GM10248 (cell line): ENCODE results near the gene GRPEL2.

Experiments
- CTCF ChIA-PET: fragments of 300-600 bp; sonication (Branson Sonifier 250); formaldehyde crosslinking; extraction: SDS; loops from one replicate; lab custom pipeline; 2021; ENCODE audit warnings: antibody characterized with exemption; lab: Yijun Ruan, JAX
- POLR2A ChIA-PET: fragments of 350-650 bp; sonication (Branson Sonifier 250); formaldehyde crosslinking; extraction: SDS; loops from one replicate; lab custom pipeline; 2020; ENCODE audit warnings: antibody characterized with exemption; lab: Yijun Ruan, JAX
- DNase-seq: peaks from one replicate; pipeline ENCODE4 v3.0.0; 2012; ENCODE audit errors: extremely low spot score
- TF ChIP-seq, protein P1 (sequence below): IDR thresholded peaks from 2 replicates; pipeline ENCODE4 v1.5.1; 2012; ENCODE audit warnings: mild to moderate bottlenecking, low read depth; ENCODE audit errors: extremely low read depth, missing control alignments, control extremely low read depth

Gene GRPEL2

DNA sequence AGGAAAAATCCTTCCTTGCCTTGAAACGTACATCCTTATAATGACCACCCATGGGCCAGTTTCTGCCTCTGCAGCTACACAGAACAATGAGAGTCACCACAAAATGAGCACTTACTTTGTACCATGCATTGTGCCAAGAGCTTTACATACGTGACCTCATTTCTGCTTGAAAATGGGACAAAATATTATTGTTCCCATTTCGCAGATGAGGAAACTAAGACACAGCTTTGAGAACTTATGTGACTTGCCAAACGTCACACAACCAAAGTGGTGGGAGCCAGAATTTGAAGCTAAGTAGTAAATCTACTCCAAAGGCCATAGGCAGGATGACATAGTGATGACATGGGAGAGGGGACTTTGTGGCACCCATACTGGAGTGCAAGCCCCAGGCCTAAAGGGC is 34.8 kb upstream of the GRPEL2 start:
- DNase-seq: no peak
- TF ChIP-seq, protein P1, sequence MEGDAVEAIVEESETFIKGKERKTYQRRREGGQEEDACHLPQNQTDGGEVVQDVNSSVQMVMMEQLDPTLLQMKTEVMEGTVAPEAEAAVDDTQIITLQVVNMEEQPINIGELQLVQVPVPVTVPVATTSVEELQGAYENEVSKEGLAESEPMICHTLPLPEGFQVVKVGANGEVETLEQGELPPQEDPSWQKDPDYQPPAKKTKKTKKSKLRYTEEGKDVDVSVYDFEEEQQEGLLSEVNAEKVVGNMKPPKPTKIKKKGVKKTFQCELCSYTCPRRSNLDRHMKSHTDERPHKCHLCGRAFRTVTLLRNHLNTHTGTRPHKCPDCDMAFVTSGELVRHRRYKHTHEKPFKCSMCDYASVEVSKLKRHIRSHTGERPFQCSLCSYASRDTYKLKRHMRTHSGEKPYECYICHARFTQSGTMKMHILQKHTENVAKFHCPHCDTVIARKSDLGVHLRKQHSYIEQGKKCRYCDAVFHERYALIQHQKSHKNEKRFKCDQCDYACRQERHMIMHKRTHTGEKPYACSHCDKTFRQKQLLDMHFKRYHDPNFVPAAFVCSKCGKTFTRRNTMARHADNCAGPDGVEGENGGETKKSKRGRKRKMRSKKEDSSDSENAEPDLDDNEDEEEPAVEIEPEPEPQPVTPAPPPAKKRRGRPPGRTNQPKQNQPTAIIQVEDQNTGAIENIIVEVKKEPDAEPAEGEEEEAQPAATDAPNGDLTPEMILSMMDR: no peak
- POLR2A ChIA-PET: interaction anchor here (0.6 kb wide), 1 partner anchor 255 kb away, joined by 3 read pairs; no protein-coding TSS in a partner anchor
- CTCF ChIA-PET: interaction anchor here (1.0 to 3.3 kb wide), 5 partner anchors 9 to 61 kb away, joined by 3 to 13 read pairs (median 3); no protein-coding TSS in a partner anchor

DNA sequence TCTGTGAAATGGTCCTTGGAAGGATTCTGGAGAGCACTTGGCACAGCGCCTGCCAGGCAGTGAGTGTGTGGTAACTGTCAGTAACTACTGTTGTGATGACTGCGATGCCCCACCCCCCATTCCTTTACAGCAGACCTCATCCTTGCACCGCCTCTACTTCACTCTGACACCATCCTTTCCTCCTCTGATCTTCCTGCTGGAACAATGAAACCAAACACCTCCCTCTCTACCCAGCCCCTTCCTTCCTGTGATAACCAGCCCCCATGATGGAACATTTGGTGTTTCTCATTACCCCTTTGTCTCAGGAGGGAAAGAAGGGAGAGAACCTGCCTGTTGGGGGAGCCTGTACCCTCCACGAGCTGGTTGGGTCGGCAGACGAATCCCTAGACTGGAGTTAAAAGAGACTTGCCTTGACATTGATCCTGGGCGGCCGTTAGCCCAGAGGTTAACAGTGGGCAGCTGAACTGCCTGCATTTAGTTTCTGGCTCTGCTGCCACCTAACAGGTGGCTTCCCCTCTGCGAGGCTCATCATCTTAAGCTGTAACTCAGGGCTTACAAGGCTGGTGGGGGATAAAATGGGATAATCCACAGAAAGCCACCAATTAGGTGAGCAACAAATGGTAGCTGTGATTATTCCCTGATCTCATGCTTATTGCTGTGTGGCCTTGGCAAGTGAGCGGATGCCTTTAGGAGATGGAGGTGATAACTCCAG is 34.2 kb upstream of the GRPEL2 start:
- TF ChIP-seq, protein P1: no peak
- ChIA-PET CTCF (interaction anchor here (1.1 to 3.3 kb wide), 5 partner anchors 9 to 60 kb away, joined by 3 to 13 read pairs (median 4); no protein-coding TSS in a partner anchor), POLR2A (no interaction called here)
- no peak for DNase-seq

DNA sequence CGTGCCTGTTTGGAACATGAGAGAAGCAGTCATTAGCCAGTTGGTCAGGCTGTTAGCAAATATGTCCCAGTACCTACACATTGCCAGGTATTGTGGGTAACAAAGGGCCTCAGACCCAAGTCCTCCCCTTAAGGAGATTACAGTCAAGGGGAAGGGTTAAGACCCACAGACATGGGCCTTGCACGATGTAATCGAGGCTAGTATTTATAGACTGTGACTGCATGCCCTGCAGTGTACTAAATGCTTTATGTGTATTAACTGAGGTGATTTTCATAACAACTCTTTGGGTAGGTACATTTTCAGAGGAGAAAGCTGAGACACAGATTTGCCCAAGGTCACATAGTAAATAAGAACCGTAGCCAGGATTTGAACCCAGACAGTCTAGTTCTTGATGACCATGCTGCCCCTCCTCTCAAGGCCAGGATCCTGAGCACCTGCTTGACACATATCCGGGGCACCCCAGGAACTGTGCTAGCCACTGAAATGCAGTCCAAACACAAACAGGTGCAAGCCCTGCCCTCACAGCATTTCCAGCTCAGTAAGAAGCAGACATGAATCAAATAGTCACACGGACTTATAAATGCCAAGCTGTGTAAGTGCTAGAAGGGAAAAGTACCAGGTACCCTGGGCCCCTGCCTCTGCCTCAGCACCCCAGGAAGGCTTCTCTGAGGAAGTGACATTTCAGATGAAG is 32.0 kb upstream of the GRPEL2 start:
- POLR2A ChIA-PET: no interaction called here
- CTCF ChIA-PET: interaction anchor here (1.1 to 2.6 kb wide), 3 partner anchors 31 to 59 kb away, joined by 3 to 19 read pairs (median 7); partner anchors contain the start of gene GRPEL2
- DNase-seq: no peak
- TF ChIP-seq, protein P1: no peak

DNA sequence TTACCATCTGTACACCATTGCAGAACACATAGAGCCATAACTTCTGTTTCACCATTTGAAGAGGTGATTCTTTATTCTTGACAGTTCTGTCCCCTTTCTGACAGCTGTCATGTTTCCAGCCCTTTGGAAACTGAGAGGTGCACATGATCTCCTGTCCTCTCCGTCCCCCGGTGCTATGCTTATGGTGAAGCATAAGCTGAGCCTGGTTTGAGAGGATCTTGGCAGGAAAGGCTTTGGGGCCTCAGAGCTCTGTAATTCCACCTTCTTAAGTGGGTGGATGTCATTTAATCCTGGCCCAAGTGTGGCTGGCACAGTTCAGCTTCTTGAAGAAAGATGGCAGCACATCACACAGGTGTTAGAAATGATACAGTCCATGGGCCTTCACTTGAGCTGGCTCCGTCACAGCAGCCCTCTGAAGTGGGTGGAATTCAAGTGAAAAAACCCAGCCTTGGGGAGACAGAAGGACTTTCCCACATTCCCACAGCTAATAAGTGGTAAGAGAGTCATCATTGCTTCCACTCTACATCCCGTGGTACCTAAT is 30.7 kb upstream of the GRPEL2 start:
- ChIA-PET POLR2A (no interaction called here), CTCF (interaction anchor here (1.0 to 2.6 kb wide), 15 partner anchors 9 to 250 kb away, joined by 3 to 19 read pairs (median 5); partner anchors contain the start of gene GRPEL2)
- no peak for DNase-seq
- TF ChIP-seq, protein P1: no peak

DNA sequence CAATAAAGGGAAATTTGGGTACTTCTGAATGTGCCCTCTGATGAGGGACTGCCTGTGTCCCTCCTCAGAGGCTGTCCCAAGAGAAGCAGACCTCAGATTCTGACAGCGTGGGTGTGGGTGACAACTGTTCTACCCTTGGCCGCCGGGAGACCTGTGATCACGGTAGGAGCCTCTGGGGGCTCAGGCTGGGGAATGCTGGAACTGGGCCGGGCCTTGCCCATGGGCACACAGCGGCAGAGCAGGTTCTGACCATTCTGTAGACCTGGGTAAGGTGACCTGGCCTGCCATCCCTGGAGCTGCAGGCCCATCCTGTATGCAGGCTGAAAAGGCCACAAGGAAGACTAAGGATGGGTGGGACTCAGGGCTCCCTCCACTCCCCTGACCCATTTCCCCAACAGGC is 29.5 kb upstream of the GRPEL2 start:
- ChIA-PET CTCF (interaction anchor here (1.0 to 2.6 kb wide), 7 partner anchors 10 to 249 kb away, joined by 3 to 19 read pairs (median 5); no protein-coding TSS in a partner anchor), POLR2A (no interaction called here)

More for the DNA sequence above, 29.5 kb upstream of the GRPEL2 start:
- no peak for DNase-seq
- TF ChIP-seq, protein P1: no peak
